GM12891 (cell line): ENCODE data around the gene NEFH.

Experiments
- DNase-seq: peaks from one replicate; pipeline ENCODE4 v3.0.0; 2011; ENCODE audit warnings: low spot score; ENCODE audit not compliant: insufficient read length
- FAIRE-seq: peaks from 2 replicates; lab custom pipeline; 2011; peaks lifted over from hg19 to GRCh38; lab: Jason Lieb, UNC
- PAX5 ChIP-seq: IDR thresholded peaks from 2 replicates; pipeline ENCODE4 v1.6.1; 2011; ENCODE audit warnings: low read length, moderate library complexity, mild to moderate bottlenecking; ENCODE audit not compliant: insufficient read depth, severe bottlenecking
- POLR2A ChIP-seq: IDR thresholded peaks from 2 replicates; pipeline ENCODE4 v1.6.1; 2011; ENCODE audit warnings: low read depth, low read length, control low read depth
- POLR2AphosphoS5 ChIP-seq: IDR thresholded peaks from 2 replicates; pipeline ENCODE4 v1.6.1; 2011; ENCODE audit warnings: low read depth, low read length, control low read depth
- POU2F2 ChIP-seq: IDR thresholded peaks from 2 replicates; pipeline ENCODE4 v1.6.1; 2011; ENCODE audit warnings: low read depth, mild to moderate bottlenecking, control low read depth, low read length, moderate library complexity
- SPI1 ChIP-seq: IDR thresholded peaks from 2 replicates; pipeline ENCODE4 v1.6.1; 2011; ENCODE audit warnings: low read depth, low read length, control low read depth
- TAF1 ChIP-seq: IDR thresholded peaks from 2 replicates; pipeline ENCODE4 v1.6.1; 2011; ENCODE audit warnings: low read depth, low read length, control low read depth

The NEFH gene

GRCh38 chr22:29536411-29536810, 56.4 kb downstream of the NEFH start:
- TF ChIP-seq POLR2AphosphoS5 (no peak), POU2F2 (no peak), PAX5 (no peak), POLR2A (no peak), SPI1 (no peak), TAF1 (no peak)
- DNase-seq (no peak), FAIRE-seq (no peak)

DNA sequence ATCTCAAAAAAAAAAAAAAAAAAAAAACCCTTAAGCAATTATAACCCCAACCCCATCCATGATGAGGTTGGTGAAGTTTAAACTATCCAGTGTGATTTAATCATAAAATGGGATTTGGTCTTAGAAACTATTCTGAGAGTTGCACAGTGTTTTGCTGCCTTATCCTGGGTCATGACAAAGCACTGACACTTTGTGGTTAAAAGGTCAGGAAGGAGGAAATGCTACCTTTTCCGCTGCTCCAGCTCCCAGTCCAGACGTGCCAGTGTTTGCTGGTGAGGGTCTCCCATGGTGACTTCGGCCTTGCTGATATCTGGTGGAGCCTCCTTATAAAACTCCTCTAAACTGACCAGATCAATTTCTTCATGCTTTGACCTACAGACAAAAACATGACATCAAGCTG, 59.1 kb downstream of the NEFH start:
- FAIRE-seq (no peak), DNase-seq (no peak)
- no peak for TF ChIP-seq POLR2AphosphoS5
- no peak for TF ChIP-seq PAX5
- no peak for TF ChIP-seq POLR2A
